ENCODE measurements around the gene PLEKHJ1.

PLEKHJ1 gene

GRCh38 chr19:2239173-2239572 lies 3.0 kb upstream of the PLEKHJ1 start:
- TF ChIP-seq, protein P1, sequence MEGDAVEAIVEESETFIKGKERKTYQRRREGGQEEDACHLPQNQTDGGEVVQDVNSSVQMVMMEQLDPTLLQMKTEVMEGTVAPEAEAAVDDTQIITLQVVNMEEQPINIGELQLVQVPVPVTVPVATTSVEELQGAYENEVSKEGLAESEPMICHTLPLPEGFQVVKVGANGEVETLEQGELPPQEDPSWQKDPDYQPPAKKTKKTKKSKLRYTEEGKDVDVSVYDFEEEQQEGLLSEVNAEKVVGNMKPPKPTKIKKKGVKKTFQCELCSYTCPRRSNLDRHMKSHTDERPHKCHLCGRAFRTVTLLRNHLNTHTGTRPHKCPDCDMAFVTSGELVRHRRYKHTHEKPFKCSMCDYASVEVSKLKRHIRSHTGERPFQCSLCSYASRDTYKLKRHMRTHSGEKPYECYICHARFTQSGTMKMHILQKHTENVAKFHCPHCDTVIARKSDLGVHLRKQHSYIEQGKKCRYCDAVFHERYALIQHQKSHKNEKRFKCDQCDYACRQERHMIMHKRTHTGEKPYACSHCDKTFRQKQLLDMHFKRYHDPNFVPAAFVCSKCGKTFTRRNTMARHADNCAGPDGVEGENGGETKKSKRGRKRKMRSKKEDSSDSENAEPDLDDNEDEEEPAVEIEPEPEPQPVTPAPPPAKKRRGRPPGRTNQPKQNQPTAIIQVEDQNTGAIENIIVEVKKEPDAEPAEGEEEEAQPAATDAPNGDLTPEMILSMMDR (IDR thresholded peaks at IDR 0.05; ENCODE audit: extremely low read depth, insufficient read depth, missing control alignments), result no peak
- DNase-seq (ENCODE audit: low spot score), result no peak
- in situ Hi-C loops (cut with MboI; ENCODE audit: low pct_unique_long_range_greater_than_20kb, low sequenced_read_pairs, unreplicated experiment), result no loop called here

DNA sequence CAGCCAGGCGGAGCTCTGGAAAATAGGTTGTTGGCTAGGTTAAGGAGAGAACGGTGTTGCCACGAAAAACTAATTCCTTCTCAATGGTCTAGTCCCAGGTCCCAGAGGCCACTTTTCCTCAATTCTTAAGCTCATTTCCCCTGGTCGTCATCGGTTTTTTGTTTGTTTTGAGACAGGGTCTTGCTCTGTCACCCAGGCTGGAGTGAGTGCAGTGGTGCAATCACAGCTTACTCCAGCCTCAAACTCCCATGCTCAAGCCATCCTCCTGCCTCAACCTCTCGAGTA lies 1.7 kb upstream of the PLEKHJ1 start:
- in situ Hi-C loops (cut with MboI; ENCODE audit: low pct_unique_long_range_greater_than_20kb, low sequenced_read_pairs, unreplicated experiment), result no loop called here
- TF ChIP-seq, protein P1 (IDR thresholded peaks at IDR 0.05; ENCODE audit: extremely low read depth, insufficient read depth, missing control alignments), result no peak

GRCh38 chr19:2237051-2237868 lies 1.1 kb upstream of the PLEKHJ1 start:
- TF ChIP-seq, protein P1 (IDR thresholded peaks at IDR 0.05; ENCODE audit: extremely low read depth, insufficient read depth, missing control alignments), result no peak
- in situ Hi-C loops (cut with MboI; ENCODE audit: low pct_unique_long_range_greater_than_20kb, low sequenced_read_pairs, unreplicated experiment), result no loop called here
- no peak for DNase-seq (ENCODE audit: low spot score)

More for the DNA sequence above, 1.7 kb upstream of the PLEKHJ1 start:
- DNase-seq (ENCODE audit: low spot score), result no peak

DNA sequence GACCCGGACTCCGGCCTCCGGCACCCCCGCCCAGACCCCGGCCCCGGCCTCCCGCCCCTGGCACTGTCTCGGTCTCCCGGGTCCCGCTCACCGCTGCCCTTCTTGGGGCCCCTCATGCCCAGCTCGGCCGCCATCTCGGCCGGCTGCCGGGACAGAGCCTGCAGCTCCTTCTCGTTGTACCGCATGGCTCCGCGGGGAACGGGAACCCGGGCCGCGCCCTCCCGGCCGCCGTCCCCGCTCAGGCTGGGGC lies 140 bp downstream of the PLEKHJ1 start:
- no peak for DNase-seq (ENCODE audit: low spot score)
- in situ Hi-C loops (cut with MboI; ENCODE audit: low pct_unique_long_range_greater_than_20kb, low sequenced_read_pairs, unreplicated experiment), result no loop called here
- TF ChIP-seq, protein P1 (IDR thresholded peaks at IDR 0.05; ENCODE audit: extremely low read depth, insufficient read depth, missing control alignments), result no peak

DNA sequence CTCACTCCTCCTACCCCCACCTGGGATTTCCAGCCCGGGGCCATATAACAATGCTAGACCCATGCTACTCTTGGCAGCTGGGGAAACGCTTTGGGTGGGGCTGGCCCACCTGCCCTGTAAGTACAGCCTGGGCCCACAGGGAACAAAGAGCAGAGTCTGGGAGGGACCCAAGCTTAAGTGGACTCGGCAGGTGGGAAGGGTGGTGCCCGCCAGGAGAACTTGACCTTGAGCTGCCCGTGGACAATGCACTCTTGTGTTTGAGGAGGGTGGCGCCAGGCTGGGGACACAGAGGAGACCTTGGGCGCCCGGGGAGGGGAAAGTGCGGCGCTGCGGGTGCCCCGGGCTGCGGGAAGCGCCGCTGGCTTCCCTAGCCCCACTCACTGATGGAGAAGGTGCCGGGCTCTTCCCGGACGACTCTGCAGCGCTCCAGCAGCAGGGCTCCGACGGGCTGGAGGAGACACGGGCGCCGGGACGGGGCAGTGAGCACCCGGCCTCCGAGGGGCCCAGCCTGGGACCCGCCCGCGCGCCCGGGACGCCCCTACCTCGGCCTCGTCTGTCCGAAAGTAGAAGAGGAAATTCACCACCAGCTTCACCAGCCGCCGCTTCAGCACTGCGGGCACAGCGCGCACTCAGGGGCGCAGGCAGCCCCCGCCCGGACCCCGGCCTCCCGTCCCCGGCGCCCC lies 607 bp downstream of the PLEKHJ1 start:
- TF ChIP-seq, protein P1 (IDR thresholded peaks at IDR 0.05; ENCODE audit: extremely low read depth, insufficient read depth, missing control alignments), result no peak
- in situ Hi-C loops (cut with MboI; ENCODE audit: low pct_unique_long_range_greater_than_20kb, low sequenced_read_pairs, unreplicated experiment), result no loop called here
- no peak for DNase-seq (ENCODE audit: low spot score)

- TF ChIP-seq, protein P1 (IDR thresholded peaks at IDR 0.05; ENCODE audit: extremely low read depth, insufficient read depth, missing control alignments), result no peak
- in situ Hi-C loops (cut with MboI; ENCODE audit: low pct_unique_long_range_greater_than_20kb, low sequenced_read_pairs, unreplicated experiment), result no loop called here
- DNase-seq (ENCODE audit: low spot score), result no peak
Measured at GRCh38 chr19:2234996-2235380, 1.1 kb downstream of the PLEKHJ1 start.

Measured in GM13977 (cell line).